Melanocyte of skin (primary cell): ENCODE data around the gene CTRB2. TPM values are rescaled to one million over a fixed set of nuclear protein-coding genes. Genes with fewer than 3 reads are reported as not detected.

Experiments
- total RNA-seq, 2 donors: library from RNA; depleted of rRNA; stranded (reverse); fragments of >200 nt; gene quantifications; 2 replicates each; pipeline ENCODE4 v1.2.3, GENCODE V29; 2012

CTRB2 gene
- total RNA-seq = not detected

DNA sequence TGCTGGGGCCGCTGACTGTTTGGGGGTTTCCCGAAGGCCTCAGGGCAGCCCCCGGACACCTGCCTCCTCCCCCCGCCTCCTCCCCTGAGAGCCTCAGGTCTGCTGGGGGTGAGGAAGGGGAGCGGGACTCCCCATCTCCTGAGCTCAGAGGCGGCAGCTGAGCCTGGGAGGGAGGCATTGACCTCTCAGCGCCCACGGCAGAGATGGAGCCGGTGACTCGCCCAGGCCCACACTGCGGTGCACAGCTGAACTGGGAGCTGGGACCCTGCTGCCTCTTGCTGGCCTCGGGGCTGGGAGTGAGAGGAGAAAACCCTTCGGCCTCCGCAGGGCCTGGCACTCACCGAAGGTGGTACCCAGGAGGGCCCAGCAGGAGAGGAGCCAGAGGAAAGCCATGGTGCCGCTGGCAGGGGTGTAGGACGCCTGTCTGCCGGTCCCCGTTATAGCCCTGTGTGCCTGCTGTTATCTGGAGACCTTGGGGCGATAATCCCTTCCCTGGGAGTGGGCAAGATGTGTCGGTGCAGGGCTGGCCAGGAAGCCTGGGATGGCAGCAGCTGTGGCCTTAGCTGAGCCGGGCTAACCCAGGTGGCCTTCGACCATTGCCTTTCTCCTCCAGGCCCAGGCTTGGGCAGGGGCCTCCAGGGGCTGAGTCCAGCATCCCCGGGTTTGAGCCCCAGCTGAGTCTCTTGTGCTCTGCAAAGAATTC, at the start of gene CTRB2:
CTRB2 (minus strand) TSS at position 413 of the 703 bp plus-strand sequence; CDS start at position 393, 20 bp downstream.

GRCh38 chr16:75251280-75252048, 44.5 kb upstream of the CTRB2 start, which contains the start of gene BCAR1:
TSS of gene BCAR1 (minus strand) at chr16:75251624. CDS start at chr16:75251482, 142 bp downstream.

GRCh38 chr16:75218256-75219076, 11.5 kb upstream of the CTRB2 start, which contains the start of gene CTRB1:
TSS of gene CTRB1 (plus strand) at chr16:75218988. CDS start at chr16:75219008, 20 bp downstream.

Other genes starting within 250 kb of the CTRB2 start
- gene WDR59, start 222.0 kb downstream of the CTRB2 start, total RNA-seq = 10 to 100 TPM; 14.8 to 19.3 TPM
- 10 to 100 TPM; 11.0 to 13.8 TPM for gene ZNRF1, start 208.1 kb downstream of the CTRB2 start, total RNA-seq
- 1 to 10 TPM; 1.4 to 1.7 TPM for gene LDHD, start 90.4 kb downstream of the CTRB2 start, total RNA-seq
- 10 to 100 TPM in 1 of 2 donors, 1 to 10 TPM in 1; 8.6 to 10.7 TPM for gene ZFP1, start 58.6 kb downstream of the CTRB2 start, total RNA-seq
- gene CTRB1, start 11.8 kb upstream of the CTRB2 start, total RNA-seq = not detected
- gene BCAR1, start 44.5 kb upstream of the CTRB2 start, total RNA-seq = 10 to 100 TPM; 36.5 to 52.3 TPM
- 10 to 100 TPM; 21.3 to 26.3 TPM for gene CFDP1, start 226.3 kb upstream of the CTRB2 start, total RNA-seq